ENCODE measurements around the gene OTUD3. TPM values are rescaled to one million over a fixed set of nuclear protein-coding genes. Genes with fewer than 3 reads are reported as not detected.
A peak's percentile ranks its signal among the peaks of the same experiment; 100 is the strongest.

OTUD3 gene
- total and polyA plus RNA-seq, 2 of the 13 experiments (the other 11 are each of a cell fraction or from before 2014, with no cell fraction given), result 5.2 to 7.5 TPM

DNA sequence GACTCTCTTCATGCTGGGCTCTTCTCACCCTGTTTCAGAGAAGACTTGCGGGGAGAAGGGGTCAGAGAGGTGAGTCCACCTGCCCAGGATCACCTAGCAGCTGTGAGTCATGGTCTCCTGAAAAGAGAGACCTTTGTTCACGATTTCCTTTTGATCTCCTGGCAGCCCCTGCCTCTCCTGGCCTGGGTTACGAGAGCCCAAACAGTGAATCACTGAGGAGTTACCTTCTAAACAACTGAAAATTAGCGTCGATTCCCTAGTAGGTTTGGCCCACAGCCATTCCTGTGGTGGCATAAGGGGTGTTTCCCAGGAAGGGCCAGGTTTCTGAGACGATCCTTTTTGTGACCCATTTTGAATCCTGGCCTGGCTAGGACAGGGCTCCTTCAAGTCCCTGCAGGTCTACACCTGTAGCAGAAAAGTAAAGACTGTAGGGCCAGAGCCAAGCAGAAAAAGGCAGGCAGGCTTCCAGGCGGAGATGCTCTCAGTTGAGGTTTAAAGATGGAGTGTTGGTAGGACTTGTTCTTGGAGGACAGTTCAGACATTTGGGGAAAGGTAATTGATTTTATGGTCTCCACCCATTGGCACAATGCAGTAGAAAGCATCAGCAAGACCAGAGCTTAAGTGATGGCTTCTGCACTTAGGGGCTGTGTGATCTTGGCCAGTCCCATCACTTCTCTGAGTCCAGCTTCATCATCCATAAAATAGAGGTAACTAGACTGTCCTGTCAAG lies 43.3 kb downstream of the OTUD3 start (continued):
- TF ChIP-seq FOXM1 (CRISPR knock-in tag; IDR thresholded peaks at IDR 0.05), result no peak
- TF ChIP-seq, protein P1, sequence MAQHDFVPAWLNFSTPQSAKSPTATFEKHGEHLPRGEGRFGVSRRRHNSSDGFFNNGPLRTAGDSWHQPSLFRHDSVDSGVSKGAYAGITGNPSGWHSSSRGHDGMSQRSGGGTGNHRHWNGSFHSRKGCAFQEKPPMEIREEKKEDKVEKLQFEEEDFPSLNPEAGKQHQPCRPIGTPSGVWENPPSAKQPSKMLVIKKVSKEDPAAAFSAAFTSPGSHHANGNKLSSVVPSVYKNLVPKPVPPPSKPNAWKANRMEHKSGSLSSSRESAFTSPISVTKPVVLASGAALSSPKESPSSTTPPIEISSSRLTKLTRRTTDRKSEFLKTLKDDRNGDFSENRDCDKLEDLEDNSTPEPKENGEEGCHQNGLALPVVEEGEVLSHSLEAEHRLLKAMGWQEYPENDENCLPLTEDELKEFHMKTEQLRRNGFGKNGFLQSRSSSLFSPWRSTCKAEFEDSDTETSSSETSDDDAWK (CRISPR knock-in tag; IDR thresholded peaks at IDR 0.05), result no peak
- no peak; the same call in 1 of the 2 replicates for TF ChIP-seq FOXC1 (CRISPR knock-in tag; IDR thresholded peaks at IDR 0.05; ENCODE audit: borderline replicate concordance)
- TF ChIP-seq ZNF367 (CRISPR knock-in tag; IDR thresholded peaks at IDR 0.05; ENCODE audit: borderline replicate concordance), result no peak
- no peak for TF ChIP-seq HOXA9 (CRISPR knock-in tag; IDR thresholded peaks at IDR 0.05; ENCODE audit: borderline replicate concordance)
- TF ChIP-seq ZNF703 (CRISPR knock-in tag; IDR thresholded peaks at IDR 0.05; ENCODE audit: borderline replicate concordance), result no peak
- TF ChIP-seq SNAPC4 (CRISPR knock-in tag; IDR thresholded peaks at IDR 0.05), result no peak
- TF ChIP-seq, protein P2, sequence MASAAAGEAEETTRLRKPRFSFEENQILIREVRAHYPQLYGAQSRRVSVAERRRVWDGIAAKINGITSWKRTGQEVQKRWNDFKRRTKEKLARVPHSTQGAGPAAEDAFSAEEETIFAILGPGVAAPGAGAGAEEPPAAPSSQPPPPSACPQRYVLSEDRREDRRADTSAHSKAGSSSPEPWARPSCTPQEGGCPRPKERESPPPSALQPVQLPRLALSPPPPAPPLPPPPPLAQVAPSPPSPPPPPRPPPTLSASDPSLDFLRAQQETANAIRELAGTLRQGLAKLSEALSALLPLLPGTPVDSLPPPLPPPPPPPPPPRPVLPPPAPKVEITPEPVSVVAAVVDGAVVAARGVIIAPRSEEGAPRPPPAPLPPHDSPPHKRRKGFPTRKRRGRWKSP (CRISPR knock-in tag; IDR thresholded peaks at IDR 0.05), result no peak
- TF ChIP-seq PHF5A (CRISPR knock-in tag; IDR thresholded peaks at IDR 0.05; ENCODE audit: low read depth, unreplicated experiment), result no peak
- TF ChIP-seq, protein P3, sequence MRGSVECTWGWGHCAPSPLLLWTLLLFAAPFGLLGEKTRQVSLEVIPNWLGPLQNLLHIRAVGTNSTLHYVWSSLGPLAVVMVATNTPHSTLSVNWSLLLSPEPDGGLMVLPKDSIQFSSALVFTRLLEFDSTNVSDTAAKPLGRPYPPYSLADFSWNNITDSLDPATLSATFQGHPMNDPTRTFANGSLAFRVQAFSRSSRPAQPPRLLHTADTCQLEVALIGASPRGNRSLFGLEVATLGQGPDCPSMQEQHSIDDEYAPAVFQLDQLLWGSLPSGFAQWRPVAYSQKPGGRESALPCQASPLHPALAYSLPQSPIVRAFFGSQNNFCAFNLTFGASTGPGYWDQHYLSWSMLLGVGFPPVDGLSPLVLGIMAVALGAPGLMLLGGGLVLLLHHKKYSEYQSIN (CRISPR knock-in tag; IDR thresholded peaks at IDR 0.05; ENCODE audit: borderline replicate concordance), result no peak
- no peak for TF ChIP-seq FOXJ3 (CRISPR knock-in tag; IDR thresholded peaks at IDR 0.05; ENCODE audit: borderline replicate concordance)
- peak; percentile 84 for TF ChIP-seq CREM (IDR thresholded peaks at IDR 0.05)
- TF ChIP-seq CREM (CRISPR knock-in tag; IDR thresholded peaks at IDR 0.05), result no peak
- no peak for TF ChIP-seq ZNF234 (CRISPR knock-in tag; conservative IDR thresholded peaks at IDR 0.05)
- TF ChIP-seq, protein P4, sequence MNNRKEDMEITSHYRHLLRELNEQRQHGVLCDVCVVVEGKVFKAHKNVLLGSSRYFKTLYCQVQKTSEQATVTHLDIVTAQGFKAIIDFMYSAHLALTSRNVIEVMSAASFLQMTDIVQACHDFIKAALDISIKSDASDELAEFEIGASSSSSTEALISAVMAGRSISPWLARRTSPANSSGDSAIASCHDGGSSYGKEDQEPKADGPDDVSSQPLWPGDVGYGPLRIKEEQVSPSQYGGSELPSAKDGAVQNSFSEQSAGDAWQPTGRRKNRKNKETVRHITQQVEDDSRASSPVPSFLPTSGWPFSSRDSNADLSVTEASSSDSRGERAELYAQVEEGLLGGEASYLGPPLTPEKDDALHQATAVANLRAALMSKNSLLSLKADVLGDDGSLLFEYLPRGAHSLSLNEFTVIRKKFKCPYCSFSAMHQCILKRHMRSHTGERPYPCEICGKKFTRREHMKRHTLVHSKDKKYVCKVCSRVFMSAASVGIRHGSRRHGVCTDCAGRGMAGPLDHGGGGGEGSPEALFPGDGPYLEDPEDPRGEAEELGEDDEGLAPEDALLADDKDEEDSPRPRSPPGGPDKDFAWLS (CRISPR knock-in tag; IDR thresholded peaks at IDR 0.05; ENCODE audit: borderline replicate concordance), result no peak
- no peak for TF ChIP-seq SRSF1 (optimal IDR thresholded peaks at IDR 0.05; ENCODE audit: low read depth, low read length)
